GM21423 (cell line): Measurements from ENCODE around the gene ORAI1.
"Not testable (repeated sequence)": the region's sequence is repeated elsewhere in the genome, so short reads cannot be mapped to it uniquely, and the experiment has no call there.

Experiments
- ATAC-seq: cut with Tn5 transposase; IDR thresholded peaks from one replicate; pipeline ENCODE4 v1.9.1; 2021; ENCODE audit warnings: mild to moderate bottlenecking, moderate library complexity; ENCODE audit not compliant: unreplicated experiment

The ORAI1 gene

GRCh38 chr12:121641343-121641630, 15.0 kb downstream of the ORAI1 start:
- no peak for ATAC-seq

- no peak for ATAC-seq
These were observed 22.2 kb downstream of the ORAI1 start for GRCh38 chr12:121648458-121649028.

GRCh38 chr12:121649322-121649721, 23.0 kb downstream of the ORAI1 start:
- ATAC-seq = no peak

DNA sequence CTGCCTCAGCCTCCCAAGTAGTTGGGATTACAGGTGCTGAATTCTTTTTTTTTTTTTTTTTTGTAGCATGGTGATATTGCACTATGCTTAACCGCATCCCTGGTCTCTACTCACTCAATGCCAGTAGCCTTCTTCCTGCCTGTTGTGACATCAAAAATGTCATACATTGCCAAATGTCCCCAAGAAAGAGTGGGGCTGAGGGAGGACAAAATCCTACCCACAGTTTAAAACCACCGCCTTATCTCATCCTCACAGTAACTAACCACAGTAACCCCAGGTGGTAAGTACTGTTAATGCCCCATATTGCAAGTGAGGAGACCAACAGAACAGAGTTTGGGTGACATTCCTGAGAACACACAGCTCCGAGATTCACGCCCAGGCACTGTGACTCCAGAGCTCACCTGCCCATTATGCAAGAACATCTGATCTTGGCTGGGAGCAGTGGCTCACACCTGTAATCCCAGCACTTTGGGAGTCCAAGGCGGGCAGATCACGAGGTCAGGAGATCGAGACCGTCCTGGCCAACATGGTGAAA, 23.6 kb downstream of the ORAI1 start:
- ATAC-seq = no peak

GRCh38 chr12:121651320-121651719, 25.0 kb downstream of the ORAI1 start:
- ATAC-seq = no peak

DNA sequence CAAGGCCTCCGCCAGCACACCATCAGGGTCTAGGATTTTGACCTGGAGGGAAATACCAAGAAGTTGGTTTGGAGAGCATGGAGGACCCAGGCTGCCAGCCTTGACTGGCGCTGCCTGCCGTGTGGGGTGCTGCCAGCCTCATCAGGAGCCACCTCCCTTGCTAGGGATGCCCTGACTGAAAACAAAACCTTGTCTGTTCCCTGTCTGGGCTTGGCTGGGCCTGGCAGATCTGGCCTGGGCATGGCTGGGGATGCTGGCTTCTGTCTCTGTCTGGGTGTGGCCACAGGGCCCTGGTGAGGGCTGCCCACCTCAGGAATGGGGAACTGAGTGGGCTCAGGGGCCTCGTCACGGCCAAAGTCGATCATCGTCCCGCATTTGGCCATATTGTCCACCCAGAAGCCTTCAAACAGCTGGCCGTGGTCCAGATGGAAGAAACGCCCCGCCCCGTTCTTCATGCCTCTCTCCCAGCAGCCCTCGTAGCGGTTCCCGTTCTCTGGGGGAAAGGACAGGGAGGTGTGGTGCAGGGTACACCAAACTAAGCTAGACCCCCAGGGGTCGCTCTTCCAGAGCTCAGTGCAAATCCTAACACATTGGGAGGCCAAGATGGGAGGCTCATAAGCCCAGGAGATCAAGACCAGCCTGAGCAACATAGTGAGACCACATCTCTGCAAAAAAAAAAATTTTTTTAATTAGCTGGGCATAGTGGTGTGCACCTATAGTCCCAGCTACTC, 26.6 kb downstream of the ORAI1 start:
- no peak for ATAC-seq

- ATAC-seq = no peak
These were observed 27.7 kb downstream of the ORAI1 start for GRCh38 chr12:121653999-121654398.

- no peak for ATAC-seq
These were observed 29.8 kb downstream of the ORAI1 start for GRCh38 chr12:121656122-121656521.

GRCh38 chr12:121657305-121658008, 31.1 kb downstream of the ORAI1 start:
- ATAC-seq = no peak

- ATAC-seq = not testable (repeated sequence)
These were observed 35.2 kb downstream of the ORAI1 start for GRCh38 chr12:121661353-121662105.

GRCh38 chr12:121663610-121663929, 37.2 kb downstream of the ORAI1 start:
- no peak for ATAC-seq

GRCh38 chr12:121666829-121667228, 40.5 kb downstream of the ORAI1 start:
- ATAC-seq = not testable (repeated sequence)

GRCh38 chr12:121668750-121669520, 42.6 kb downstream of the ORAI1 start:
- no peak for ATAC-seq

DNA sequence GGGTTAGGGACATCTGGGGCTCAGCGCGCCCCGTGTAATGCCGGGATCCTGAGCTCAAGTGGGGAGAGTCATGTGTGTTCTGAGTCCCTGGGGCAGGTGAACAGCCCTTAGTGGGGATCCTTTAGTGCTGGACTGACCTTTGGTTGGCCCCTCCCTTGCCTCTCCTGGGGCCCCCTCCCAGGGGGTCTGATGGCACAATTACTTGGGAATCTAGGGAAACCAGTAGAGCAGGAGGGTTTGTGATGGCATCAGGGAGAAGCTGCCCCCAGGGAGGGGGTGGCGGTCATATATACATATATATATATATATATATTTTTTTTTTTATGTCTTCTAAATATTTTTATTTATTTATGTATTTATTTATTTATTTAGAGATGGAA, 43.2 kb downstream of the ORAI1 start, which contains the start of gene MORN3:
MORN3 (minus strand) TSS at position 134 of the 380 bp plus-strand sequence. CDS start 171 bp downstream, outside the sequence.
- no peak for ATAC-seq

- ATAC-seq = no peak
These were observed 46.7 kb downstream of the ORAI1 start for GRCh38 chr12:121673013-121673511.

DNA sequence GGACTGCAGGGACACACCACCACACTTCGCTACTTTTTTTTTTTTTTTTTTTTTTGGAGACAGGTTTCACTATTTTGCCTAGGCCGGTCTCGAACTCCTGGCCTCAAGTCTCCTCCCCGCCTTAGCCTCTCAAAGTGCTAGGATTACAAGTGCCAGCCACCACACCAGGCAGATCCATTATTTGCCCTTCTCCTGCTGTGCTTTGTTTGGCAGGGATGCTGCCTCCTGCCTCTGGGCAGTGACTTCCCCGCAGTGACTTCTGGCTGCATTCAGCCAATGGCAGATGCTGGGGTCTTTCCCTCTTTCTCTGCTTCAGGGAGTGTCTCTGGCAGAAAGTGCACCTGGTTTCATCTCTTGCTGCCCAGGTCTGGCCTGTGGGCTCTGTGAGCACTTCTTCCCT, 49.9 kb downstream of the ORAI1 start:
- ATAC-seq = no peak

DNA sequence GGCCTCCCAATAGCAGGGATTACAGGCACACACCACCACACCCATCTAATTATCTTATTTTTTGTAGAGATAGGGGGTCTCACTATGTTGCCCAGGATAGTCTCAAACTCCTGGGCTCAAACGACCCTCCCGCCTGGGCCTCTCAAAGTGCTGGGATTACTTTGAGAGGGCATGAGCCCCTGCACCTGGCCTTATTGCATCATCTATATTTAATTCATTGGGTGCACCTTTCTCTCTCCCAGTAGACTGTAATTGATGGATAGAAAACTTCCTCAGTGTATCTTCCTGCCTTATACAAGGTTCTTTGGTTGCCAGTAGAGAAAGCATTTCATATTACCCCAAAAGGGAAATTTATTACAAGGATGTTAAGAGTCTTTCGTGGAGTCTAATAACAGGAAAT, 52.0 kb downstream of the ORAI1 start:
- no peak for ATAC-seq

- ATAC-seq = no peak
These were observed 52.5 kb downstream of the ORAI1 start for GRCh38 chr12:121678716-121679300.

DNA sequence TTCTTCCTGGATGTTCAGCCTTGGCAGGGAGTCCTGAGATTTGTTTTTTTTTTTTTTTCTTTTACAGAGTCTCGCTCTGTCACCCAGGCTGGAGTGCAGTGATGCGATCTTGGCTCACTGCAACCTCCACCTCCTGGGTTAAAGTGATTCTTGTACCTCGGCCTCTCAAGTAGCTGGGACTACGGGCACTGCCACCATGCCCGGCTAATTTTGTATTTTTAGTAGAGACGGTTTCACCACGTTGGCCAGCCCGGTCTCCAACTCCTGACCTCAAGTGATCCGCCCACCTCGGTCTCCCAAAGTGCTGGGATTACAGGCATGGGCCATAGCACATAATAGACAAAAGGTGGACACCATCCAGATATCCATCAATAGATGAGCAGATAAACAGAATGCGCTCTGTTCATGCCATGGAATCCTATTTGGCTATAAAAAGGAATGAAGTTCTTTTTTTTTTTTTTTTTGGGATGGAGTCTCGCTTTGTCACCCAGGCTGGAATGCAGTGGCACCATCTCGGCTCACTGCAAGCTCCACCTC, 53.4 kb downstream of the ORAI1 start:
- ATAC-seq = not testable (repeated sequence)

DNA sequence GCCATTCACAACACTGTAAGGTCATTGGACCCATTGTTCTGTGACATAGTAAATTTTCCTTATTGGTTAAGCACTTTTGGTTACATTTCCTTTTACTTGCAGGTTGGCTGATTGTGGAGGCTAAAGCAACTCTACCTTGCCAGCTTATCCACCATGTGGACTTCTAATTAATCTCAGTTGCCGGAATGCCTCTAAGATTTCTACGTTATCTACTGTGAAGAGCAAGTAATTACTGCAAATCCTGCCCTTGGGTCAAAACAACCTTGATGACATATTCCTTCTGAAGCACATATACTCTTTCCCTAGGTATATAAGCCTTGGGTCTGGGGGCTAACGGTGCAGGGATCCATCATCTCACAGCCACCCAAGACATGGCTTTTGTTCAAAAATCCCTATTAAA, 62.6 kb downstream of the ORAI1 start:
- ATAC-seq = no peak
